Measurements from ENCODE around the gene CAPN5.

- TF ChIP-seq CTCF (IDR thresholded peaks at IDR 0.05) = no peak
- TF ChIP-seq EZH2phosphoT487 (IDR thresholded peaks at IDR 0.05) = no peak
These were observed 8.7 kb downstream of the CAPN5 start for GRCh38 chr11:77075425-77075905.

All from neural progenitor cell (in vitro differentiated cells).